ENCODE data around the gene CELF5. TPM values are rescaled to one million over a fixed set of nuclear protein-coding genes. Genes with fewer than 3 reads are reported as not detected.
"Not testable (repeated sequence)": the region's sequence is repeated elsewhere in the genome, so short reads cannot be mapped to it uniquely, and the experiment has no call there.

Gene CELF5
- total RNA-seq, 3 donors from 2014 or later (not counting 1 experiment from before 2014, with no cell fraction given): 0.41 to 0.83 TPM; not detected in 1

- Mint-ChIP-seq H3K36me3 (no peaks in the 10 kb centered on the region), H3K4me1 (no peaks in the 10 kb centered on the region), H3K27ac (no peak overlapping the region), H3K9me3 (no peaks in the 10 kb centered on the region), H3K27me3 (ENCODE audit: low read depth in 2 of 2) (no peaks in the 10 kb centered on the region), H3K4me3 (no peak overlapping the region)
- H3K27ac ChIP-seq (ENCODE audit: low read length): no peak overlapping the region
- no peak overlapping the region for H3K4me3 ChIP-seq (ENCODE audit: low read length)
- TF ChIP-seq, protein P1, sequence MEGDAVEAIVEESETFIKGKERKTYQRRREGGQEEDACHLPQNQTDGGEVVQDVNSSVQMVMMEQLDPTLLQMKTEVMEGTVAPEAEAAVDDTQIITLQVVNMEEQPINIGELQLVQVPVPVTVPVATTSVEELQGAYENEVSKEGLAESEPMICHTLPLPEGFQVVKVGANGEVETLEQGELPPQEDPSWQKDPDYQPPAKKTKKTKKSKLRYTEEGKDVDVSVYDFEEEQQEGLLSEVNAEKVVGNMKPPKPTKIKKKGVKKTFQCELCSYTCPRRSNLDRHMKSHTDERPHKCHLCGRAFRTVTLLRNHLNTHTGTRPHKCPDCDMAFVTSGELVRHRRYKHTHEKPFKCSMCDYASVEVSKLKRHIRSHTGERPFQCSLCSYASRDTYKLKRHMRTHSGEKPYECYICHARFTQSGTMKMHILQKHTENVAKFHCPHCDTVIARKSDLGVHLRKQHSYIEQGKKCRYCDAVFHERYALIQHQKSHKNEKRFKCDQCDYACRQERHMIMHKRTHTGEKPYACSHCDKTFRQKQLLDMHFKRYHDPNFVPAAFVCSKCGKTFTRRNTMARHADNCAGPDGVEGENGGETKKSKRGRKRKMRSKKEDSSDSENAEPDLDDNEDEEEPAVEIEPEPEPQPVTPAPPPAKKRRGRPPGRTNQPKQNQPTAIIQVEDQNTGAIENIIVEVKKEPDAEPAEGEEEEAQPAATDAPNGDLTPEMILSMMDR (IDR thresholded peaks at IDR 0.05): no peak
- H3K36me3 ChIP-seq (ENCODE audit: control insufficient read depth, insufficient read depth, low read length): peaks cover 18% of the 10 kb centered on the region
- DNase-seq (no peak), ATAC-seq (no peak)
- no peaks in the 10 kb centered on the region for H3K27me3 ChIP-seq (ENCODE audit: control insufficient read depth, insufficient read depth, low read length)
- WGBS (ENCODE audit: insufficient coverage): 94% methylated on average over 14 of the region's 14 CpGs
- no peaks in the 10 kb centered on the region for H3K4me1 ChIP-seq (ENCODE audit: control insufficient read depth, insufficient read depth, low read length)
- intact Hi-C loops (cut with micrococcal nuclease): no loop called here
- no peaks in the 10 kb centered on the region for H3K9me3 ChIP-seq (ENCODE audit: control insufficient read depth, insufficient read depth, low read length)
These were observed 22.6 kb upstream of the CELF5 start for GRCh38 chr19:3201911-3202310.

DNA sequence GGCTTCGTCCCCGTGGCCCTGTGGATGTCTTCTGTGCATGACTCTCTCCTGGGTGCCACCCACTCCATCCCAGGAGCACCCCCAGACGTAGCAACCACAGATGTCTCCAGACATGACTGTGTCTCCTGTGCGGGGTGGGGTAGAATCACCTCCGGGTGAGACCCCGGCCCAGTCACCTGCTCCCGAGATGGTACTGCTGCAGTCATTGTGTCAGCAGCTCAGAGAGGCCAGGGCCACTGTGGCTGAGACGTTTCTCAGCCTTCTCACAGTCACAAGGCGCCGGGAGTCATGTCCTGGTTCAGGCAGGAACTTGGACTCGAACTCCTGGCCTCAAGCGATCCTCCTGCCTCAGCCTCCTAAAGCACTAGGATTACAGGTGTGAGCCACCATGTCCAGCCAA, 22.1 kb upstream of the CELF5 start:
- Histone ChIP-seq H3K27me3 (ENCODE audit: control insufficient read depth, insufficient read depth, low read length) (no peaks in the 10 kb centered on the region), H3K4me1 (ENCODE audit: control insufficient read depth, insufficient read depth, low read length) (no peaks in the 10 kb centered on the region), H3K27ac (ENCODE audit: low read length) (no peak overlapping the region), H3K4me3 (ENCODE audit: low read length) (no peak overlapping the region), H3K9me3 (ENCODE audit: control insufficient read depth, insufficient read depth, low read length) (no peaks in the 10 kb centered on the region), H3K36me3 (ENCODE audit: control insufficient read depth, insufficient read depth, low read length) (peaks cover 21% of the 10 kb centered on the region)
- TF ChIP-seq, protein P1 (IDR thresholded peaks at IDR 0.05): no peak
- ATAC-seq: no peak
- Mint-ChIP-seq H3K9me3 (no peaks in the 10 kb centered on the region), H3K4me1 (no peaks in the 10 kb centered on the region), H3K27me3 (ENCODE audit: low read depth in 2 of 2) (no peaks in the 10 kb centered on the region), H3K27ac (no peak overlapping the region), H3K36me3 (no peaks in the 10 kb centered on the region), H3K4me3 (no peak overlapping the region)
- intact Hi-C loops (cut with micrococcal nuclease): no loop called here
- 95% methylated on average over 12 of the region's 12 CpGs for WGBS (ENCODE audit: insufficient coverage)
- DNase-seq: no peak

DNA sequence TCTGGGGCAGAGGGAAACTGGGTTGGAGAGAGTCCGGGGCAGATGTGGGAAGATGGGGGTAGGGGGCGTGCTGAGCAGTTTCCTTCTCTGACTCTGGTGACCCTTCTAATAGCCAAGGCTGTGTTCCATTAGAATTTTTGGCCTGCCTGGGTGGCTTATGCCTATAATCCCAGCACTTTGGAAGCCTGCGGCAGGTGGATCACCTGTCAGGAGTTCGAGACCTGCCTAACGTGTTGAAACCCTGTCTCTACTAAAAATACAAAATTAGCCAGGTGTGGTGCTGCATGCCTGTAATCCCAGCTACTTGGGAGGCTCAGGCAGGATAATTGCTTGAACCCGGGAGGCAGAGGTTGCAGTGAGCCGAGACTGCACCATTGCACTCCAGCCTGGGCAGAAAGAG, 21.6 kb upstream of the CELF5 start:
- H3K4me1 Mint-ChIP-seq; ATAC-seq; H3K9me3 Mint-ChIP-seq; H3K27me3 ChIP-seq (ENCODE audit: control insufficient read depth, insufficient read depth, low read length); H3K9me3 ChIP-seq (ENCODE audit: control insufficient read depth, insufficient read depth, low read length); H3K4me3 ChIP-seq (ENCODE audit: low read length); H3K27ac Mint-ChIP-seq; DNase-seq; H3K4me3 Mint-ChIP-seq; intact Hi-C loops (cut with micrococcal nuclease); H3K36me3 Mint-ChIP-seq; H3K27ac ChIP-seq (ENCODE audit: low read length); H3K27me3 Mint-ChIP-seq (ENCODE audit: low read depth in 2 of 2); H3K4me1 ChIP-seq (ENCODE audit: control insufficient read depth, insufficient read depth, low read length): not testable (repeated sequence)
- H3K36me3 ChIP-seq (ENCODE audit: control insufficient read depth, insufficient read depth, low read length): peaks cover 26% of the 10 kb centered on the region
- WGBS (ENCODE audit: insufficient coverage): 94% methylated on average over 7 of the region's 7 CpGs

DNA sequence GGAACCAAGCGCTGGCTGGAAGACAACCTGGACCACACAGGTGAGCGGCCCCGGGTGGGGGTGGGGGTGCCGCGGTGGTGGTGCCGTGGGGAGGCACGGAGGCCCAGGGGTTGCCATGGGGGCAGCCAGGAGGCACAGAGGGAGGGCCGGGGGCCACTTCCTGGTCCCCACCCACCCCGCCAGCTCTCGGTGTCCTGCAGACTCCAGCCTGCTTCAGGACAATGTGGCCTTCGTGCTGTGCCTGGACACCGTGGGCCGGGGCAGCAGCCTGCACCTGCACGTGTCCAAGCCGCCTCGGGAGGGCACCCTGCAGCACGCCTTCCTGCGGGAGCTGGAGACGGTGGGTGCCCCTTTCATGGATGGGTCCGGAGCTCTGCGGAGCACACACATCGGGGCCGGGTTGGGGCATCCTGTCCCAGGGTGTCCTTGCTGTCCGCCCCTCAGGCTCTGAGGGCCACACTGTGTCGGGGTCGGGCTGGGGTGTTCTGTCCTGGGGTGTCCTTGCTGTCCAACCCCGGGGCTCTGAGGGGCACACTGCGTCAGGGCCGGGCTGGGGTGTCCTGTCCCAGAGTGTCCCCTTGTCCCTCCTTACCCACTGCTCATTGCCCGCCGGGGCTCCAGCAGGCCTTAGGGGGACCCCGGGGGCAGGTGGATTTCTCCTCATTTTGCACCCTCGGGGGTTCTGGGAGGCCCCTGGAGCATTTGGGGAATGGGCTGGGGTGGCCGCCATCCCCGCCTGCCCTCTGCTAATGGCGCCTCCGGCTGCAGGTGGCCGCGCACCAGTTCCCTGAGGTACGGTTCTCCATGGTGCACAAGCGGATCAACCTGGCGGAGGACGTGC, 20.4 kb upstream of the CELF5 start:
- no peak for ATAC-seq
- Histone ChIP-seq H3K36me3 (ENCODE audit: control insufficient read depth, insufficient read depth, low read length) (peaks cover 28% of the 10 kb centered on the region), H3K9me3 (ENCODE audit: control insufficient read depth, insufficient read depth, low read length) (no peaks in the 10 kb centered on the region), H3K27me3 (ENCODE audit: control insufficient read depth, insufficient read depth, low read length) (no peaks in the 10 kb centered on the region), H3K4me1 (ENCODE audit: control insufficient read depth, insufficient read depth, low read length) (no peaks in the 10 kb centered on the region), H3K27ac (ENCODE audit: low read length) (no peak overlapping the region), H3K4me3 (ENCODE audit: low read length) (no peak overlapping the region)
- no peaks in the 10 kb centered on the region for H3K27me3 Mint-ChIP-seq (ENCODE audit: low read depth in 2 of 2)
- TF ChIP-seq, protein P1 (IDR thresholded peaks at IDR 0.05): no peak
- H3K4me1 Mint-ChIP-seq: no peaks in the 10 kb centered on the region
- no peak overlapping the region for H3K27ac Mint-ChIP-seq
- no peak for DNase-seq
- H3K36me3 Mint-ChIP-seq: no peaks in the 10 kb centered on the region
- 97% methylated on average over 43 of the region's 43 CpGs for WGBS (ENCODE audit: insufficient coverage)
- no peak overlapping the region for H3K4me3 Mint-ChIP-seq
- intact Hi-C loops (cut with micrococcal nuclease): no loop called here
- H3K9me3 Mint-ChIP-seq: no peaks in the 10 kb centered on the region
